OCI-LY1 (cell line): Measurements from ENCODE around the gene GATC.
"Not testable (repeated sequence)": the region's sequence is repeated elsewhere in the genome, so short reads cannot be mapped to it uniquely, and the experiment has no call there.

Experiments
- H2AFZ ChIP-seq: fragments of 200-600 bp; sonication (generic), shearing (Covaris generic); 2 replicates; pipeline ENCODE4 v1.6.0; 2014; ENCODE audit warnings: antibody characterized with exemption, mild to moderate bottlenecking, low read length
- H3F3A ChIP-seq: fragments of 200-600 bp; sonication (generic), shearing (Covaris generic); 2 replicates; pipeline ENCODE4 v1.6.0; 2014; ENCODE audit warnings: mild to moderate bottlenecking, antibody characterized with exemption, low read length, moderate library complexity; ENCODE audit not compliant: insufficient read depth
- H3K27ac ChIP-seq: fragments of 200-600 bp; sonication (generic); 2 replicates; pipeline ENCODE4 v1.5.1; 2014; ENCODE audit warnings: low read length, mixed run types, mild to moderate bottlenecking, low read depth; ENCODE audit not compliant: poor library complexity, severe bottlenecking
- H3K27me3 ChIP-seq: fragments of 200-600 bp; sonication (generic); 2 replicates; pipeline ENCODE4 v1.6.0; 2014; ENCODE audit warnings: antibody characterized with exemption, mild to moderate bottlenecking, low read length, moderate library complexity; ENCODE audit not compliant: insufficient read depth
- H3K36me3 ChIP-seq: fragments of 200-600 bp; sonication (generic); 2 replicates; pipeline ENCODE4 v1.6.1; 2014; ENCODE audit warnings: mild to moderate bottlenecking, antibody characterized with exemption, low read length, moderate library complexity, mixed read lengths; ENCODE audit not compliant: insufficient read depth
- H3K4me1 ChIP-seq: fragments of 200-600 bp; sonication (generic); 2 replicates; pipeline ENCODE4 v1.5.1; 2014; ENCODE audit warnings: mild to moderate bottlenecking, low read length, moderate library complexity; ENCODE audit not compliant: insufficient read depth, severe bottlenecking
- H3K4me2 ChIP-seq: fragments of 200-600 bp; sonication (generic), shearing (Covaris generic); 2 replicates; pipeline ENCODE4 v1.6.1; 2014; ENCODE audit warnings: low read length
- H3K4me3 ChIP-seq: fragments of 200-600 bp; sonication (generic); 2 replicates; pipeline ENCODE4 v1.5.1; 2014; ENCODE audit warnings: low read length, low read depth, mild to moderate bottlenecking, mixed read lengths; ENCODE audit not compliant: poor library complexity, severe bottlenecking
- H3K79me2 ChIP-seq: fragments of 200-600 bp; shearing (Covaris generic); 2 replicates; pipeline ENCODE4 v1.6.1; 2016; ENCODE audit warnings: mixed run types, low read length, mixed read lengths; ENCODE audit not compliant: insufficient read depth
- H3K9ac ChIP-seq: fragments of 200-600 bp; sonication (generic), shearing (Covaris generic); 2 replicates; pipeline ENCODE4 v1.6.1; 2014; ENCODE audit warnings: mild to moderate bottlenecking, low read length, mixed read lengths
- H3K9me2 ChIP-seq: fragments of 200-600 bp; sonication (generic), shearing (Covaris generic); 2 replicates; pipeline ENCODE4 v1.6.1; 2014; ENCODE audit warnings: low read depth, mild to moderate bottlenecking, low read length, mixed read lengths
- H3K9me3 ChIP-seq: fragments of 200-600 bp; shearing (Covaris generic); 2 replicates; pipeline ENCODE4 v1.6.1; 2014; ENCODE audit warnings: low read length, mixed read lengths
- H4K20me1 ChIP-seq: fragments of 200-600 bp; sonication (generic), shearing (Covaris generic); 2 replicates; pipeline ENCODE4 v1.6.0; 2016; ENCODE audit warnings: mild to moderate bottlenecking, low read length; ENCODE audit not compliant: insufficient read depth
- CTCF ChIP-seq: fragments of 200-600 bp; sonication (generic), shearing (Covaris generic); IDR thresholded peaks from 2 replicates; pipeline ENCODE4 v1.5.1; 2017; ENCODE audit warnings: mild to moderate bottlenecking, antibody characterized with exemption, low read length, moderate library complexity, mixed read lengths
- EZH2 ChIP-seq: fragments of 200-600 bp; sonication (generic), shearing (Covaris generic); IDR thresholded peaks from 2 replicates; pipeline ENCODE4 v1.8.0; 2017; ENCODE audit warnings: borderline replicate concordance, mixed run types, mild to moderate bottlenecking, antibody characterized with exemption, low read length, moderate library complexity, mixed read lengths

GATC gene

GRCh38 chr12:120483621-120484020, 37.4 kb downstream of the GATC start:
- peaks cover 14% of the 10 kb centered on the region for H3K4me1 ChIP-seq
- no peaks in the 10 kb centered on the region for H3K9me2 ChIP-seq
- no peaks in the 10 kb centered on the region for H3K79me2 ChIP-seq
- H3K4me3 ChIP-seq: no peak overlapping the region
- no peaks in the 10 kb centered on the region for H3F3A ChIP-seq
- no peak for TF ChIP-seq CTCF
- TF ChIP-seq EZH2: no peak
- H3K27me3 ChIP-seq: no peaks in the 10 kb centered on the region
- no peak overlapping the region for H3K9ac ChIP-seq
- H4K20me1 ChIP-seq: no peaks in the 10 kb centered on the region
- no peak overlapping the region for H2AFZ ChIP-seq
- H3K4me2 ChIP-seq: no peak overlapping the region
- H3K36me3 ChIP-seq: peaks cover 4% of the 10 kb centered on the region; the same call in 1 of the 2 replicates
- no peaks in the 10 kb centered on the region for H3K9me3 ChIP-seq
- H3K27ac ChIP-seq: no peak overlapping the region

- H3K4me1 ChIP-seq: peaks cover 14% of the 10 kb centered on the region
- H3F3A ChIP-seq: no peaks in the 10 kb centered on the region
- H3K9me2 ChIP-seq: no peaks in the 10 kb centered on the region
- H3K27me3 ChIP-seq: no peaks in the 10 kb centered on the region
- H2AFZ ChIP-seq: no peak overlapping the region
- H3K9ac ChIP-seq: no peak overlapping the region; the same call in 1 of the 2 replicates
- H4K20me1 ChIP-seq: no peaks in the 10 kb centered on the region
- H3K9me3 ChIP-seq: no peaks in the 10 kb centered on the region
- peaks cover 4% of the 10 kb centered on the region; the same call in 1 of the 2 replicates for H3K36me3 ChIP-seq
- no peaks in the 10 kb centered on the region for H3K79me2 ChIP-seq
- H3K4me2 ChIP-seq: no peak overlapping the region
- peak overlapping the region; percentile 32 for H3K27ac ChIP-seq
- no peak for TF ChIP-seq EZH2
- no peak for TF ChIP-seq CTCF
- H3K4me3 ChIP-seq: no peak overlapping the region
Observed at GRCh38 chr12:120485961-120486881, 40.0 kb downstream of the GATC start.

GRCh38 chr12:120487552-120487951, 41.3 kb downstream of the GATC start:
- H3K4me3 ChIP-seq, H3K4me2 ChIP-seq, H3K9ac ChIP-seq: not testable (repeated sequence)

More at GRCh38 chr12:120487552-120487951, 41.3 kb downstream of the GATC start:
- not testable (repeated sequence) for H3K9me3 ChIP-seq, H3K9me2 ChIP-seq, H2AFZ ChIP-seq, H3K27ac ChIP-seq, H3K36me3 ChIP-seq, H3K27me3 ChIP-seq, H3F3A ChIP-seq, H4K20me1 ChIP-seq, H3K79me2 ChIP-seq, H3K4me1 ChIP-seq
